ENCODE data around the gene SLC25A27.
A peak's percentile ranks its signal among the peaks of the same experiment; 100 is the strongest.
"Not testable (repeated sequence)": the region's sequence is repeated elsewhere in the genome, so short reads cannot be mapped to it uniquely, and the experiment has no call there.

SLC25A27 gene

GRCh38 chr6:46652603-46653438 lies at the start of gene SLC25A27, which contains the start of gene CYP39A1:
TSS of gene SLC25A27 (plus strand) at chr6:46652975. CDS start at chr6:46653193, 218 bp downstream.
TSS of gene CYP39A1 (minus strand) at chr6:46652818. CDS start at chr6:46652582, 236 bp downstream.
- peak; percentile 93 for DNase-seq

- DNase-seq: no peak
Measured at GRCh38 chr6:46605091-46605797, 47.5 kb upstream of the SLC25A27 start.

- no peak for DNase-seq
Measured at GRCh38 chr6:46606338-46606737, 46.4 kb upstream of the SLC25A27 start.

- no peak for DNase-seq
Measured at GRCh38 chr6:46610862-46611553, 41.8 kb upstream of the SLC25A27 start.

- no peak for DNase-seq
Measured at GRCh38 chr6:46612645-46613044, 40.1 kb upstream of the SLC25A27 start.

GRCh38 chr6:46618726-46619125 lies 34.0 kb upstream of the SLC25A27 start:
- DNase-seq: no peak

- no peak for DNase-seq
Measured at GRCh38 chr6:46626228-46626909, 26.4 kb upstream of the SLC25A27 start.

GRCh38 chr6:46626976-46627375 lies 25.8 kb upstream of the SLC25A27 start:
- DNase-seq: no peak

- no peak for DNase-seq
Measured at GRCh38 chr6:46628498-46628897, 24.3 kb upstream of the SLC25A27 start.

- DNase-seq: no peak
Measured at GRCh38 chr6:46628976-46629375, 23.8 kb upstream of the SLC25A27 start.

GRCh38 chr6:46629691-46630090 lies 23.1 kb upstream of the SLC25A27 start:
- DNase-seq: no peak

GRCh38 chr6:46632053-46632452 lies 20.7 kb upstream of the SLC25A27 start:
- no peak for DNase-seq

- no peak for DNase-seq
Measured at GRCh38 chr6:46635462-46635861, 17.3 kb upstream of the SLC25A27 start.

GRCh38 chr6:46637145-46637544 lies 15.6 kb upstream of the SLC25A27 start:
- no peak for DNase-seq

- DNase-seq: no peak
Measured at GRCh38 chr6:46637933-46638332, 14.8 kb upstream of the SLC25A27 start.

GRCh38 chr6:46638650-46639049 lies 14.1 kb upstream of the SLC25A27 start:
- DNase-seq: no peak

GRCh38 chr6:46642928-46643751 lies 9.6 kb upstream of the SLC25A27 start:
- no peak for DNase-seq

GRCh38 chr6:46645265-46645664 lies 7.5 kb upstream of the SLC25A27 start:
- no peak for DNase-seq

GRCh38 chr6:46648108-46648507 lies 4.7 kb upstream of the SLC25A27 start:
- DNase-seq: not testable (repeated sequence)

- no peak for DNase-seq
Measured at GRCh38 chr6:46648869-46649492, 3.8 kb upstream of the SLC25A27 start.

GRCh38 chr6:46651006-46651405 lies 1.8 kb upstream of the SLC25A27 start:
- no peak for DNase-seq

All from right forelimb (tissue), 1 donor.